ENCODE results near the gene TGM6.
A peak's percentile ranks its signal among the peaks of the same experiment; 100 is the strongest.
"Not testable (repeated sequence)": the region's sequence is repeated elsewhere in the genome, so short reads cannot be mapped to it uniquely, and the experiment has no call there.

Gene TGM6

GRCh38 chr20:2400290-2400689, 19.6 kb downstream of the TGM6 start:
- DNase-seq: no peak

- no peak for DNase-seq
These were observed 20.8 kb downstream of the TGM6 start for GRCh38 chr20:2401527-2401926.

DNA sequence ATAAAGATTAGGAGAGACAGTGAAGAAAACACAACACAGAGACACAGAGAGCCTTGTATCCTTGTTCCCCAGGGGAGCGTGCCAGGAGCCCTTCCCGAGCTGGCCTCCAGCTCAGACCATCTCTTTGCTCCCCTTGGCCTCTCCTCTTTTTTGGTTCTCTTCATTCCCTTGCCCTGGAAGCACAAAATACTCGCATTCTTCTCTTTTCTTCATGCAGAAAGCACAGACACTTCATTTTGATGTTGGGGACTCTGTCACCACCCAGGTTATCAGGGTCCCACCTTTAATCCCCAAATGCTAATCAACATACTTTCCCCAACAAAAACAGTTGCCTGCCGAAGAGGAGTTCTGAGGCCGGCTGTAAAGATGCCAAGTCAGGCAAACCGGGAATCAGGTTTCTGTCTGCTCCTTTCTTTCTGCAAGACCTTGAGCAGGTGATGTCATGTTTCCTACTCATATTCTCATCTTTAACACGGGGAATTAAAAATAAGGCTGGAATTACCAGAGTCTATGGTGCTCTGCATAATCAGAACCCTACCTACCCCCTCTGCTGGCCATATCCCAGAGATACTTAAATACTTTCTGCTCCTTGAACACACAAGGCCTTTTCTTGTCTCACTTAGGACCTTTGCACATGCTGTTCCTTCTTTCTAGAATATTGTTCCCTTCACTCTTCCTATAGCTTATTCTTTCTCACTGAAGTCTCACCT, 21.7 kb downstream of the TGM6 start:
- no peak for DNase-seq

DNA sequence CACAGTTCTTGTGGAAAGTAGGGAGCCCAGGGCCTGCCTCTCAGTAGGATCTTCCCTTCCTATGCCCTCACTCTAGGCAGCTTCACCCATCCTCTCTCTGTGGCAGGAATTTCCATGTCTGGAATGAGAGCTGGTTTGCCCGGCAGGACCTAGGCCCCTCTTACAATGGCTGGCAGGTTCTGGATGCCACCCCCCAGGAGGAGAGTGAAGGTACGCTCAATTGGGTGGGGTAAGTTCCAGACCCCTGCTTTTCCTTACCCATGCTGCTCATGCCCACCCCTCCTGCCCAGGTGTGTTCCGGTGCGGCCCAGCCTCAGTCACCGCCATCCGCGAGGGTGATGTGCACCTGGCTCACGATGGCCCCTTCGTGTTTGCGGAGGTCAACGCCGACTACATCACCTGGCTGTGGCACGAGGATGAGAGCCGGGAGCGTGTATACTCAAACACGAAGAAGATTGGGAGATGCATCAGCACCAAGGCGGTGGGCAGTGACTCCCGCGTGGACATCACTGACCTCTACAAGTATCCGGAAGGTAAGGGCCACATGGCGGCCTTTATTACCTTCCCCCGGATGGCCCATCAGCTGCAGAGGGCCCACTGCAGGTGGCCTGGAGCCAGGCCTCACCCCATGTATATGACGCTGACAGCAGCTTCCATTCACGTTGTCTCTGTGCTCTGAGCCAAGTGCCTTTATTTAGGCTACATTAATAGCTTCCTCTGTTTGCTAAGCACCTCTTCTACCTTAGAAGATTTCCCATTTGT, 22.8 kb downstream of the TGM6 start:
- DNase-seq: no peak

- no peak for DNase-seq
These were observed 25.0 kb downstream of the TGM6 start for GRCh38 chr20:2405693-2406065.

- not testable (repeated sequence) for DNase-seq
These were observed 26.7 kb downstream of the TGM6 start for GRCh38 chr20:2407355-2407754.

- no peak for DNase-seq
These were observed 27.4 kb downstream of the TGM6 start for GRCh38 chr20:2408111-2408510.

GRCh38 chr20:2416541-2417212, 36.0 kb downstream of the TGM6 start:
- no peak for DNase-seq

- no peak for DNase-seq
These were observed 36.5 kb downstream of the TGM6 start for GRCh38 chr20:2417213-2417541.

DNA sequence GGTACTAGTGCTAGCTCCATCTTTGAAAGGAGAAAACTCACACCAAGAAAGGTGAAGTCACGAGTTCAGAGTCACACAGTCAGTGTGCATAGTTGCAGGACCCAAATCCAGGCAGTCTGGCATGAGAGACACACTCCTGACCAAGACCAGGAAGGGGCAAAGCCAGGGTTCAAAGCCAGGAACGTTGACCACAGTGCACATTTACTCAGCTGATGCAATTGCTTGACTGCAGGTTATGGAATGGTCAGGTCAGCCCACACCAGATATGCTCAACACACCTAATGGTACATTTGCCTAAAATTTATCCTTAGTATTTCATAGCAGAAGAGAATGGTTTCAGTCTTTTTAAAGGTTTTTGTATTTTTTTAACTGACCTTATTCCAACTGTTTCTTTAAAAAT, 37.7 kb downstream of the TGM6 start:
- DNase-seq: no peak

GRCh38 chr20:2420510-2420909, 39.8 kb downstream of the TGM6 start:
- DNase-seq: no peak

GRCh38 chr20:2421247-2421646, 40.5 kb downstream of the TGM6 start:
- no peak for DNase-seq

GRCh38 chr20:2429051-2429450, 48.4 kb downstream of the TGM6 start:
- no peak for DNase-seq

- DNase-seq: no peak
These were observed 49.8 kb downstream of the TGM6 start for GRCh38 chr20:2430538-2430937.

DNA sequence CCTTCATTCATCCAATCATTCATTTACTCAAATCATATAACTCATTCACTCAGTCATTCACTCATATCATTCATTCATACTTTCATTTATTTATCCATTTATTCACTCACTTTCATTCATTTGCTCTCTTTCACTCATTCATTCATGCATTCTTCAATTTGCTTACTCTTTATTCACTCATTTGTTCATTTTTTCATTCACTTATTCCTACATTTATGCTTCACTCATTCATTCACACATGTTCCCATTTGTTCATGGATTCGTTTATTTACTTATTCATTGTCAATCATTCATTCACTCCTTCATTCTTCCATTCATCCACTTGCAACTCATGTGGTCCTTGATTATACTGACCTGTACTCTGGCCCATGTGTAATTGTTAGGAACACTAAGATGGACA, 50.5 kb downstream of the TGM6 start:
- no peak for DNase-seq

DNA sequence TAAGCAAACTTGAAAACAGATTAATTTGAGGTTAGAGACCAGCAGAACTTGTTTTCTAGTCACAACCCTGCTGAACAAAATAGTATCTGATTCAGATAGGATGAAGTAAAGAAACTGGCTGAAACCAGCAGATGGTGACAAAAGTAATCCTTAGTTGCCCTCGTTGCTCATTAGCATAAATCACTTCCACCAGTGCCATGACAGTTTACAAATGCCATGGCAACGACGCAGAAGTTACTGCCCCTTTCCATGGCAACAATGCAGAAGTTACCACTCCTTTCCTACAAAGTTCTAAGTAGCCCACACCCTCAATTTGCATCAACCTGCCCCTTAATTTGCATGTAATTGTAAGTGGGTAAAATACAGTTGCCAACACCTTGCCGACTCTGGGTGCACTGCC, 66.1 kb downstream of the TGM6 start:
- no peak for DNase-seq

DNA sequence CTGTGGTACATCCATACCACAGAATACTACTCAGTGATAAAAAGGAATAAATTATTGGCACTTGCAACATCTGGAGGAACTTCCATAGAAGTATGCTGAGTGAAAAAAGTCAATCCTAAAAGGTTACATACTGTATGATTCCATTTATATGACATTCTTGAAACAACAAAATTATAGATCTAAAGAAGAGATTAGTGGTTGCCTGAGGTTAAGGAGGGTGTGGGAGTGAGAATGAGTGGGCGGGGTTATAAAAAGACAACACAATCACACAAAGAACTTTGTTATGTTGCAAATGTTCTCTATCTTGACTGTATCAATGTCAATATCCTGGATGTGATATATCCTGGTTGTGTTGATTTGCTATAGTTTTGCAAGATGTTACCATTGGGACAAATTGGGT, 68.7 kb downstream of the TGM6 start:
- DNase-seq: no peak

DNA sequence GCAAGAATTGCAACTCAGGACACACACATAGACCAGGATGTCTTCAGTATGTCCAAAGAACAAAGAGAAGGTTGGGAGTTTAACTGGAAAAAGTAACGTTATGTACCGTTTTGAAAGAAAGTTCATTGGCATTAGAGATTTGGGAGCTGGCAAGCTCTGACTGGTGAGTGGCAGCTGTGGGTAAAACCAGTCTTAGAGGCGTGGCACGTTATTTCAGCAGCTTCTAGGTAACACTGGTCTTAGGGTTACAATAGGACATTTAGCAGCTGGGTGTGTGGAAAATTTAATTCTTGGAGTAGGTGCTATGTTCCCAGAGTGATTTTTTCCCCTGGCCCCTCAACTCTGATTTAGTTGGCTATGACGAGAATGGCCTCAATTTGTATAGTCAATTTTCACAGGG, 70.7 kb downstream of the TGM6 start:
- no peak for DNase-seq

GRCh38 chr20:2451939-2452732, 71.4 kb downstream of the TGM6 start:
- peak; percentile 59 for DNase-seq

GRCh38 chr20:2453792-2454191, 73.1 kb downstream of the TGM6 start:
- no peak for DNase-seq

GRCh38 chr20:2455771-2456497, 75.2 kb downstream of the TGM6 start:
- no peak for DNase-seq

DNA sequence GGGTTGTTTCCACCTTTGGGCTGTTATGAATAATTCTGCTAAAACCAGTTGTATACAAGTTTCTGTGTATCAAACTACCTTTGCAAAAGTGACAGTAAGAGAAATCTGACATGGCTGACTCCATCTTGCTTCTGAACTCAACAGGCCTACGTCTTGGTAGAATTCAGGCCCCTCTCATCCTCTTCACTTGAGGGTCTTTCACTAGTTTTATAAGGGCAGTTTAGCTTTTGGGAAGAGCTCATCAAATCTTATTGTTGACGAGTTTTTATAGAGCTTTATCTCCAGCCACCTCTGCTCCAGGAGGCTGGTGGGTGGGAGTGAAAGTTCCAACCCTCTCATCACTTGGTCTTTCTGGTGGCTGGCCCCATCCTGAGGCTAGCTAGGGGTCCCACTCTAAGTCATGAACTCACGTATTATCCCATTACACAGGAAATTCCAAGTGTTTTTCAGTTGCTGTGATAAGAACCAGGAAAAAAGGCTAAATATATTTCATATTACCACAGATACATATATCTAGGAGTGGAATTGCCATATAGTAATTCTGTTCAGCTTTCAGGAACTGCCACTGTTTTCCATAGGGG, 78.3 kb downstream of the TGM6 start:
- DNase-seq: no peak
